Upper lobe of left lung (tissue), 6 donors: ENCODE measurements around the gene FHOD3. TPM values are rescaled to one million over a fixed set of nuclear protein-coding genes. Genes with fewer than 3 reads are reported as not detected.

ENCODE experiments used
- ATAC-seq, 2 donors: fragments of 200-7000 bp; cut with Tn5 transposase; one replicate each; pipeline ENCODE4 v1.9.1; 2022; ENCODE audit warnings: mild to moderate bottlenecking in 2 of 2, moderate library complexity in 2 of 2; ENCODE audit not compliant: low FRiP score in 2 of 2
- DNase-seq, 2 donors: peaks; one replicate each; pipeline ENCODE4 v3.0.0-alpha.2; 2019 to 2020
- H3K27ac ChIP-seq, 4 donors: fragments of 200-600 bp; sonication (generic); one replicate each; pipeline ENCODE4 v1.5.1; 2016 to 2019
- H3K27me3 ChIP-seq, 4 donors: fragments of 200-600 bp; sonication (generic); one replicate each; pipeline ENCODE4 v1.5.1; 2017 to 2019
- H3K36me3 ChIP-seq, 4 donors: fragments of 200-600 bp; sonication (generic); one replicate each; pipeline ENCODE4 v1.5.1; 2016 to 2019
- H3K4me1 ChIP-seq, 4 donors: fragments of 200-600 bp; sonication (generic); one replicate each; pipeline ENCODE4 v1.5.1; 2018 to 2019
- H3K4me3 ChIP-seq, 4 donors: fragments of 200-600 bp; sonication (generic); one replicate each; pipeline ENCODE4 v1.5.1; 2017 to 2019; ENCODE audit warnings: mild to moderate bottlenecking in 2 of 4, moderate library complexity in 1 of 4
- H3K9me3 ChIP-seq, 4 donors: fragments of 200-600 bp; sonication (generic); one replicate each; pipeline ENCODE4 v1.5.1; 2018 to 2019
- CTCF ChIP-seq, 6 experiments: fragments of 450-650 bp in 4 of 6; fragments of 200-600 bp in 2 of 6; sonication (generic) in 2 of 6; IDR thresholded peaks; one replicate each; pipeline ENCODE4 v1.5.1; 2016 to 2019; ENCODE audit warnings: antibody characterized with exemption in 6 of 6
- EP300 ChIP-seq, 4 donors: sonication (generic); formaldehyde crosslinking; IDR thresholded peaks; one replicate each; pipeline ENCODE4 v1.5.1; 2017; ENCODE audit warnings: antibody characterized with exemption in 4 of 4, control low read depth in 2 of 4
- POLR2A ChIP-seq, 4 donors: fragments of 450-650 bp; IDR thresholded peaks; one replicate each; pipeline ENCODE4 v1.5.1; 2016 to 2017; ENCODE audit warnings: antibody characterized with exemption in 4 of 4, mild to moderate bottlenecking in 2 of 4
- POLR2AphosphoS5 ChIP-seq, 2 donors: sonication (generic); formaldehyde crosslinking; IDR thresholded peaks; one replicate each; pipeline ENCODE4 v1.5.1; 2017; ENCODE audit warnings: antibody characterized with exemption in 2 of 2
- WGBS, 2 donors: methylation state at CpG; one replicate each; pipeline ENCODE4 v1.1.5; 2017 to 2018; 5-methylcytosine and 5-hydroxymethylcytosine counted together
- total RNA-seq, 6 donors: library from RNA; depleted of rRNA in 4 of 6; stranded (reverse); fragments of >200 nt in 4 of 6; gene quantifications; one replicate each; pipeline versions ENCODE4 v1.1.0 to v1.2.1, GENCODE V29; 2016 to 2021
- donor health status: DM: no; HTN: no; CAD: no; lungs with moderate emphysema.
- donor health status: DM: no; HTN: yes; CAD: no; lungs with severe emphysema.

Gene FHOD3
- total RNA-seq, 6 donors from 2014 or later: 0.40 to 4.8 (median 2.8) TPM

- Histone ChIP-seq H3K27ac (no peak overlapping the region), H3K9me3 (no peaks in the 10 kb centered on the region), H3K27me3 (no peaks in the 10 kb centered on the region), H3K4me3 (no peak overlapping the region), H3K4me1 (no peaks in the 10 kb centered on the region), H3K36me3 (no peaks in the 10 kb centered on the region)
- 79 to 89% methylated on average over 2 of the region's 2 CpGs for WGBS, 2 donors
- ATAC-seq: no peak
- no peak for TF ChIP-seq POLR2AphosphoS5 (IDR thresholded peaks at IDR 0.05)
- TF ChIP-seq CTCF (IDR thresholded peaks at IDR 0.05): no peak
- TF ChIP-seq EP300 (IDR thresholded peaks at IDR 0.05): no peak
- no peak for TF ChIP-seq POLR2A (IDR thresholded peaks at IDR 0.05)
- DNase-seq: no peak
These were observed 230.4 kb downstream of the FHOD3 start for GRCh38 chr18:36527740-36528455.

- H3K4me3 ChIP-seq: no peak overlapping the region
- WGBS, 2 donors: 87 to 91% methylated on average over 8 of the region's 8 CpGs
- TF ChIP-seq EP300 (IDR thresholded peaks at IDR 0.05): no peak
These were observed 232.2 kb downstream of the FHOD3 start for GRCh38 chr18:36529747-36530146.

GRCh38 chr18:36530676-36531405 lies 233.3 kb downstream of the FHOD3 start:
- no peak for TF ChIP-seq CTCF (IDR thresholded peaks at IDR 0.05)
- no peak for TF ChIP-seq POLR2AphosphoS5 (IDR thresholded peaks at IDR 0.05)
- TF ChIP-seq EP300 (IDR thresholded peaks at IDR 0.05): no peak
- no peak for TF ChIP-seq POLR2A (IDR thresholded peaks at IDR 0.05)
- ATAC-seq (no peak), DNase-seq (no peak)
- H3K4me1 ChIP-seq: no peaks in the 10 kb centered on the region
- H3K27ac ChIP-seq: no peak overlapping the region
- no peaks in the 10 kb centered on the region for H3K9me3 ChIP-seq
- WGBS, 2 donors: 74 to 76% methylated on average over 4 of the region's 4 CpGs
- H3K36me3 ChIP-seq: no peaks in the 10 kb centered on the region
- H3K4me3 ChIP-seq: no peak overlapping the region
- no peaks in the 10 kb centered on the region for H3K27me3 ChIP-seq

More at GRCh38 chr18:36529747-36530146, 232.2 kb downstream of the FHOD3 start:
- ATAC-seq: no peak
- Histone ChIP-seq H3K9me3 (no peaks in the 10 kb centered on the region), H3K36me3 (no peaks in the 10 kb centered on the region), H3K27ac (no peak overlapping the region), H3K27me3 (no peaks in the 10 kb centered on the region), H3K4me1 (no peaks in the 10 kb centered on the region)
- DNase-seq: no peak

GRCh38 chr18:36531636-36532035 lies 234.1 kb downstream of the FHOD3 start:
- TF ChIP-seq POLR2AphosphoS5 (IDR thresholded peaks at IDR 0.05) (no peak), POLR2A (IDR thresholded peaks at IDR 0.05) (no peak), CTCF (IDR thresholded peaks at IDR 0.05) (no peak), EP300 (IDR thresholded peaks at IDR 0.05) (no peak)
- DNase-seq (no peak), ATAC-seq (no peak)
- Histone ChIP-seq H3K9me3 (no peaks in the 10 kb centered on the region), H3K27ac (no peak overlapping the region), H3K4me3 (no peak overlapping the region), H3K36me3 (no peaks in the 10 kb centered on the region), H3K27me3 (no peaks in the 10 kb centered on the region), H3K4me1 (no peaks in the 10 kb centered on the region)
- WGBS, 2 donors: 89 to 90% methylated on average over 7 of the region's 7 CpGs

GRCh38 chr18:36532394-36532793 lies 234.9 kb downstream of the FHOD3 start:
- DNase-seq (no peak), ATAC-seq (peak in 1 of 2 donors; percentile 52)
- Histone ChIP-seq H3K4me1 (no peaks in the 10 kb centered on the region), H3K4me3 (no peak overlapping the region), H3K27ac (no peak overlapping the region), H3K36me3 (no peaks in the 10 kb centered on the region), H3K9me3 (no peaks in the 10 kb centered on the region), H3K27me3 (no peaks in the 10 kb centered on the region)
- 76 to 85% methylated on average over 5 of the region's 5 CpGs for WGBS, 2 donors
- TF ChIP-seq EP300 (IDR thresholded peaks at IDR 0.05) (no peak), CTCF (IDR thresholded peaks at IDR 0.05) (no peak)
